ENCODE results near the gene ZNF92.
"Not testable (repeated sequence)": the region's sequence is repeated elsewhere in the genome, so short reads cannot be mapped to it uniquely, and the experiment has no call there.

The ZNF92 gene

GRCh38 chr7:65373608-65374351 lies at the start of gene ZNF92:
Gene ZNF92, plus strand, starts transcription at chr7:65373855. Its CDS starts 143 bp downstream, at chr7:65373998.
- peak; percentile 77 to 89 (median 82) for DNase-seq

GRCh38 chr7:65325793-65326432 lies 47.7 kb upstream of the ZNF92 start:
- DNase-seq = no peak

GRCh38 chr7:65338346-65338745 lies 35.3 kb upstream of the ZNF92 start:
- DNase-seq = no peak

GRCh38 chr7:65339257-65339656 lies 34.4 kb upstream of the ZNF92 start:
- DNase-seq = no peak

- no peak for DNase-seq
Observed at GRCh38 chr7:65342723-65343629, 30.7 kb upstream of the ZNF92 start.

GRCh38 chr7:65344541-65344940 lies 29.1 kb upstream of the ZNF92 start:
- DNase-seq = not testable (repeated sequence)

GRCh38 chr7:65354263-65354662 lies 19.4 kb upstream of the ZNF92 start:
- no peak for DNase-seq

GRCh38 chr7:65369843-65370242 lies 3.8 kb upstream of the ZNF92 start:
- no peak for DNase-seq

GRCh38 chr7:65371468-65371867 lies 2.2 kb upstream of the ZNF92 start:
- no peak for DNase-seq

GRCh38 chr7:65379318-65379717 lies 5.7 kb downstream of the ZNF92 start:
- no peak for DNase-seq

GRCh38 chr7:65381742-65382141 lies 8.1 kb downstream of the ZNF92 start:
- no peak for DNase-seq

- no peak for DNase-seq
Observed at GRCh38 chr7:65382452-65382851, 8.8 kb downstream of the ZNF92 start.

GRCh38 chr7:65387891-65388290 lies 14.2 kb downstream of the ZNF92 start:
- no peak for DNase-seq

- DNase-seq = no peak
Observed at GRCh38 chr7:65390588-65390987, 16.9 kb downstream of the ZNF92 start.

- DNase-seq = no peak
Observed at GRCh38 chr7:65397730-65398142, 24.1 kb downstream of the ZNF92 start.

- DNase-seq = not testable (repeated sequence)
Observed at GRCh38 chr7:65398671-65399070, 25.0 kb downstream of the ZNF92 start.

GRCh38 chr7:65399101-65399500 lies 25.4 kb downstream of the ZNF92 start:
- DNase-seq = not testable (repeated sequence)

- no peak for DNase-seq
Observed at GRCh38 chr7:65404020-65404419, 30.4 kb downstream of the ZNF92 start.

GRCh38 chr7:65406706-65407105 lies 33.1 kb downstream of the ZNF92 start:
- not testable (repeated sequence) for DNase-seq

- no peak for DNase-seq
Observed at GRCh38 chr7:65409363-65409762, 35.7 kb downstream of the ZNF92 start.

GRCh38 chr7:65411249-65411648 lies 37.6 kb downstream of the ZNF92 start:
- DNase-seq = no peak

GRCh38 chr7:65422670-65423069 lies 49.0 kb downstream of the ZNF92 start:
- DNase-seq = no peak

- DNase-seq = not testable (repeated sequence)
Observed at GRCh38 chr7:65423286-65423685, 49.6 kb downstream of the ZNF92 start.

Measured in activated naive CD4-positive, alpha-beta T cell (primary cell).